ENCODE data around the gene STK32C.
"Not testable (repeated sequence)": the region's sequence is repeated elsewhere in the genome, so short reads cannot be mapped to it uniquely, and the experiment has no call there.

STK32C gene

DNA sequence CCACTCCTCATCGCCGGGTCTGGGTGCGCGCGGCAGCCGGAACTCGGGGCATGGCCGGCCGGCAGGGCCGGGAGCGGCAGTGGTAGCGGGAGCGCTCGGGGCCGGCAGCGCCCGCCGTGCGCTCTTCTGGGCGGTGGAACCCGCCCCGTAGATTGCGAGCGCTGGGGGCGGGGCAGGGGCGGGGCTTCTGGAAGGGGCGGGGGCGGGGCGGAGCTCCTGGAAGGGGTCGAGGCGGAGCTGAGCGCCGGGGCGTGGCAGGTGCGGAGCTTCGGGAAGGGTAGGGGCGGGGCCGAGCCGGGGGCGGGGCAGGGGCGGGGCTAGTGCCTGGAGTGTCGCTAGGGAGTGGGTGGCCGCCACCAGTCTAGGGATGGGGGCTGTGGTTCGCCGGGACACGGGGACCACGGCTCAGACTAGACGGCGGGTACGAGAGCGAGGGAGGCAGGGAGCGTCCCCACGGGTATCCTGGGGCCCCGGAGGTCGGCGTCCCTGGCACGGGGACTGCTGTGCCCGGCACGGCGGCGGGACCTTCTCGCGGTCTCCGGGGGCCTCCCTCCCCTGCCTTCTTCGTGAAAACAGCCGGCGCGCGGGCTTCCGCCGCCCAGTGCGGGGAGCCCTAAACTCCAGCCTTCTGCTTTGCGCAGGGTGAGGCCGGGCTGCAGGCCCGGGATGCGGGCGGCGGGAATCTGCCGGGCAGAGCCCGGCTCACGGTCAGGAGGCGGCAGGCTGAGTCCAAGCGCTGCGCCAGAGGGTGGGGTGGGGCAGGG, at the start of gene STK32C:
Gene STK32C (minus strand): TSS at position 128 of the 764 bp plus-strand sequence. CDS start 117 bp downstream, at position 11.
- no peak for DNase-seq (ENCODE audit: low read depth, low spot score)

DNA sequence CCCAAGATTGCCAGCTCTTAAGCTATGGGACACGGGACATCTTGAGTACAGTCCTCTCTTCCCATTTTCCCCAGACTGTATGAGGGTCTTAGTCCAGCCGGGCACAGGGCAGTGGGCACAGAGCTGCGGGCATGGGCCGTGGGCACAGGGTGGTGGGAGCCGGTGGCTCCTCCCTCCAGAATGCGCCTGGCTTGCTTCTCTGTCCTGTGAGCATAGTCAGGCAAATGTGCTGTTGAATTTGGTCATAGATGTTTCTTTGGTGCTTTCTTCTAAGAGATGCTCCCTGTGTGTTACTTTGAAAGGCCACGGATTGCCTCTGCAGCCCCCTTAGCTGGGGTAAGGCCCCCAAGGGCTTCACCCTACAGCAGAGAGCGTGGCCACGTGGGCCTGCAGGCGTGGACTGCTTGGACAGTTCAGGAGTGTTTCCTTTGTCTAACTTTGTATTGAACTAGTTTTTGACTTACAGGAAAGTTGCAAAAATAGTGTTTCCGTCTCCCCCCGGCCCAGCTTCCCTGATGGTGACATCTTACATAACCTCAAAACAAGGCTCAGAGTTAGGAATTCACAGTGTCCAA, 49.0 kb upstream of the STK32C start:
- DNase-seq (ENCODE audit: low read depth, low spot score): no peak

DNA sequence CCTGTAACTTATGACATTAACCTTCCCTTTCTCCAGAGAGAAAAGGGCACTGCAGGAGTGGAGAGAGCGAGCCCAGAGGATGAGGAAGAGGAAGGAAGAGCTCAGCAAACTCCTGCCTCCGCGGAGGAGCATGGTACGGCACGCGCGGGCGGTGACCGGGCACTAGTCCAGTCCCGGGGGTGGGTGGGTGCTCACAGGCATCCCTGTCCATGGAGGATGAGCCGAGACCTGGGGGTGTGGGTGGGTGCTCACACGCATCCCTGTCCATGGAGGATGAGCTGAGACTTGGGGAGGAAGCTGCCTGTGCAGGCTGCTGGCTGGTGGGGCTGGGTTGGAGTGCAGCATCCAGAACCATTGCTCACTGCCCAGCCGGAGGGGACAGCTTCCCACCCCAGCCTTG, 48.0 kb upstream of the STK32C start:
- no peak for DNase-seq (ENCODE audit: low read depth, low spot score)

DNA sequence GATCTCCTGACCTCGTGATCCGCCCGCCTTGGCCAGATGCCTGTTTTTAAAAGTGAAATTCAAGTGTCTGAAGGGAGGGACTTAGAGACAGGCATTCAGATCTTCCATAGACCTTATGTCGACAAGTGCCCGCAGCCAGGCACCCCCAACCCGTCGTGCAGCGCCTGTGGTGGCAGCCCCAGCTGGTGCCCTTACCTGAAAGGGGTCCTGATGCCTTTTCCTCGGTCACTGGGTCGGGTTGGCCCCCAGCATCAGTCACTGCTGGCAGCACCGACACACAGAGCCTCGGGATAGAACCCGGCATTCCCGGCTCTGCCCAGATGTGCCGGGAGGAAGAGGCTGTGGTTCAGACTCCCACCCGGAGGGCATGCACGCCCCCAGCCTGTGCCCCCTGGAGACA, 47.5 kb upstream of the STK32C start:
- no peak for DNase-seq (ENCODE audit: low read depth, low spot score)

DNA sequence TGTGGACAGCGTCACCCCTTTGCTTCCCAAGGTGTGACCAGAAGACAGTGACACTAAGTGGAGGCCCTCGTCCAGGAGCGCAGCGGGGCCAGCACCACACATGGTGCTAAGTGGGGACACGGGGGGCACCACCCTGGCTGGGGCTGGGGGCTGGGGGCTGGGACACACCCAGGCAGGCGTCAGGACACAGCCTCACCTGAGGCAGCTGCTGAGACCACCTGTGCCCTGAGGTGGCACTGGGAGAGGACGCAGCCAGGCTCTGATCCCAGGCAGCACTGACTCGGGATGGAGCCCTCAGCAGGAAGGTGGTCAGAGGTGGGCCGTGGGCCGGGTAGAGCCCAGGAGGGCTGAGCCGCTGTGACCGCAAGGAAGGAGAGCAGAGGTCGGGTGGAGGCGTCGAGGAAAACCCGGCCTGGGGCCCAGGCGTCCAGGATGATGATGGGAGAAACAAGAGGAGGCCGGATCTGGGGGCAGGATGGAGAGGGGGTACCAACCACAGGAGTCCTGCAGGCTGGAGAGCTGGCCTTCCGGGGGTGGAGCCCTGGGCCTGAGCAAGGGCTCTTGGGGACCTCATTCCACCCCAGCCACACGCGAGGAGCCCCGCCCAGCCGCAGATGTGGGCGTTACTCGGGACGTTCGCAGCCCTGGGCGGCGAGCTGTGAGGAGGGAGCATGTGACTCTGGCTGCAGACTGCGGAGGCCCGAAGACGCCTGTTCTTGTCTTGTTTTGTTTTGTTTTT, 46.8 kb upstream of the STK32C start:
- no peak for DNase-seq (ENCODE audit: low read depth, low spot score)

DNA sequence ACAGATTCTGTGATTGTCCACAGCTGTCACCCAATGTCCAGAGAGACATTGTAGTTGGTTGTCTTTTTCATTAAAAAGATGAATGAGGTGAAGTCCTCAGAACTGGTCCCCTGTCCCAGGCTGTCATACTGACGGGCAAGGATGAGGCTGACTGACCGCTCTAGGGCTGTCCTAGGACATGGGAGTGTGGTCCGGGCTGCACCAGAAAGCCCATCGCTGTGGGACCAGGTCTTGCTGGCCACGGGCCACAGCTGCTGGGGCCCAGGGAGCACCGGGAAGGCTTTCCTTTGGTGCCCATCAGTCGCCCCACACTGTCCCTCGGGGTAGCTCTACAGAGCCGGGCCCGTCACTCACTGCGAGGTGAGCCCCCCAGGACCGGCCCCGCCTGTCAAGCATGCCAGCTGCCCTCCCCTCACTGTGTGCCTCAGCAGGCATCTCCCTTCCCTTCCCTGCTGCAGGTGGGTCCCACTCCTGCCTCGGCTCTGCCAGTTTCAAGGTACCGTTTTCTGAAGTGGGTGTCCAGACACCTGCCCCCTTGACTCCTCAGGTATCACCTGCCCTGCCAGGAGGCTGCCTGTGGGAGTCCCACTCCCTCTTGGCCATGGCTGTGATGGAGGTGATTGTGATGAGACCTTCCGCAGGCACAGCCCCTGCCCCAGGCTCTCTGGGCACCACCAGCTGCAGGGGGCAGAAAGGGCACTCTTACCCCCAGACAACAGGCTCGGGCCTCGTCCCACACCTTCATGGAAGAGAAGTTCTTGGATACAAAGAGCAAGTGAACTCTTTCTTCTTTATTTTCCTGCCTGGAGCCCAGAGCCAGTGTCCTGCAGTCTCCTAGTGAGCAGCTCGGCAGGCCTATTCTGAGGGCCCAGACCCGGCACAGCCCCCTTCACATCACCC, 46.0 kb upstream of the STK32C start:
- no peak for DNase-seq (ENCODE audit: low read depth, low spot score)

DNA sequence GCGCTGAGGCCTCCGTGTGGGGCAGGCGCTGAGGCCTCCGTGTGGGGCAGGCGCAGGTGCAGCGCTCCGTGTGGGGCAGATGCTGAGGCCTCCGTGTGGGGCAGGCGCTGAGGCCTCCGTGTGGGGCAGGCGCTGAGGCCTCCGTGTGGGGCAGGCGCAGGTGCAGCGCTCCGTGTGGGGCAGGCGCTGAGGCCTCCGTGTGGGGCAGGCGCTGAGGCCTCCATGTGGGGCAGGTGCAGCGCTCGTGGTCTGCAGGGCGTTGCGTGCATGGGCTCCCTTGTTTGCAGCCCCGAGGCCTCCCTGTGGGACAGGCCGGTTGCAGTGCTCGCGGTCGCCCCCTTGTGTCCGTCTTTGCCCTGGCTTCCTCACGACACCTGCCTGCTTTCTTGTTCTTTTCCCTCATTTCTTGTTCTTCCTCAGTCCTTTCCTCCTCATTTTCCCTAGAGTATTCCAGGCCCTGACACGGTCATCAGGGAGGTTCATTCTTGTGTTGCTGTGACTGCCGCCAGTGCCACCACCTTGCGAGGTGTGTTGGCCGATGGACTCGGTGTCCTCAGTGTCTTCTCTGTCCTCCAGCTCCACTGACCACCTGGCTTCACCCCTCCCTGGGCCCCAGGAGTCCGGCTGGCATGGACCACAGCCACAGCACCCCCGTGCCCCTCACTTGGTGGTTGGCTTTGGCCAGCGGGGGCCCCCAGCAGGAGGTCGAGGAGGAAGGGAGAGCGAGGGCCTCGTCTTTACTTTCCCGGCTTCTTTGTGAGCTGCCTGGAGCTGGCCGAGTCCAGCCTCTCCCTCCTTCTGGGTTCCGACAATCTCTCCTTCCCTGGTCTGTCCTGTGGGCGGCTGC, 44.9 kb upstream of the STK32C start:
- DNase-seq (ENCODE audit: low read depth, low spot score): not testable (repeated sequence)

DNA sequence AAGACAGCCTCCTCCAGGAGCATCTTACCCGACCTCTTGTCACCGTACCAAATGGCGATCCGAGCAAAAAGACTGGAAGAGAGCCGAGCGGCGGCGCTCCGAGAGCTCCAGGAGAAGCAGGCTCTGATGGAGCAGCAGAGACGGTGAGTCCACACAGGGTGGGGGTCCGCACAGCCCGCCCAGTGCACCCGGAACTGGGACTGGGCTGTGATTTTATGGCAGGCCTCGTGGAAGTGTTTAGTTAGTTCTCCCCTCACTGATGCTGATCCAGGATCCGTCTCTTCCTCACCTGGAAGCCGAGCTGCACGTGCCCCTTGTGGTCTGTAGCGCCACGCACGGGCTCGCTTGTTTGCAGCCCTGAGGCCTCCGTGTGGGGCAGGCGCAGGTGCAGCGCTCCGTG, 43.9 kb upstream of the STK32C start:
- no peak for DNase-seq (ENCODE audit: low read depth, low spot score)

DNA sequence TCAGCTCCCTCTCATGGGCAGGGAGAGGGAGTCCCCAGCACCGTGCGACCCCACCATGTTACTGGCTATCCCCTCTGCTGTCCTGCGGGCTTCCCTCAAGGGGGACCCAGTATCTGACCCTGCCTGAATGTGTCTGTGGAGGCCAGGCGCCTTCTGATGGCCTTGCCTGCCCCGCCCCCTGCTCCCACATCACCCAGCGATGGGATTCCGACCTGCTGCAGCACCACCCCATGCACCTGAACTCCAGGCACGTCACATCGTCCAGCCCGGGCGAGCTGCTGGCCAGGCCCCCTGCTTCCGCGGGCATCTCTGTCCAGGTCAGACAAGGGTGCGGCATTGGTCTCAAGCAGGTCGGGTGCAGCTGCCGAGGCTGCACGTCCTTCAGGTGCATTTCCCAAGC, 43.2 kb upstream of the STK32C start:
- no peak for DNase-seq (ENCODE audit: low read depth, low spot score)

DNA sequence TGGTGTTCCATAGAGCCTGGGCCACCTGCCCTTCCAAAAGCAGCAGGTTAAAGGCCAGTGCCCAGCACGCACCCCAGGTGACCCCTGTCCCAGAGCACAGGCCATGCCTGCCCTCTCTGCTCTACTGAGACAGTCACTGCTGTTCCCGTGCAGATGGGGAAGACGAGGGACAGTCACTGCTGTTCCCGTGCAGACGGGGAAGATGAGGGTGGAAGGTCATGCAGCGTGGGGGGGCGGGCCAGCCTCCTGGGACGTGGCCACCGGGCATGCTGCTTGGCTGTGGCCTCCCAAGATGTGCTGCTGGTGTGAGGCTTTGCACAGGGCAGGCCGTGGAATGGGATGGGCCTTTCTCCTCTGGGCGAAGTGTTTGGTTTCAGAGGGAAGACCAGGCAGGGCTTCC, 42.6 kb upstream of the STK32C start:
- no peak for DNase-seq (ENCODE audit: low read depth, low spot score)

DNA sequence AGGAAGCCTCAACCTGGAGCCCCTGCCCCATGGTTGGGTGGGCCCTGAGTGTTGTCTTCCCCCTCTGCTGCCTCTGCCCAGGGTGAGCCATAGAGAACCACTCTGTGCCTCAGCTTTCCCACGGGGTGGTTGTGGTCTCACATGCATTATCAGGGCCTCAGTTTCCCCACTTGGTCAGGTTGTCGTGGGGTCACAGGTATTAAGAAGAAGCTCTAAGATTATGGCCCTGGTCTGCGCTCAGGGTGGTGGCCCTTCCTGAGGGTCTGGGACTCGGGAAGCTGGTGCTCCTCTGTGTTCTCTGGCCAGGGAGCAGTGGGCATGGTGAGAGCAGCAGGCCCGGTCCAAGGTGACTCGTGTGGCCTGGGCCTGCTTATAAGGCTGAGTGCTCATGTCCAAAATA, 42.0 kb upstream of the STK32C start:
- DNase-seq (ENCODE audit: low read depth, low spot score): no peak

DNA sequence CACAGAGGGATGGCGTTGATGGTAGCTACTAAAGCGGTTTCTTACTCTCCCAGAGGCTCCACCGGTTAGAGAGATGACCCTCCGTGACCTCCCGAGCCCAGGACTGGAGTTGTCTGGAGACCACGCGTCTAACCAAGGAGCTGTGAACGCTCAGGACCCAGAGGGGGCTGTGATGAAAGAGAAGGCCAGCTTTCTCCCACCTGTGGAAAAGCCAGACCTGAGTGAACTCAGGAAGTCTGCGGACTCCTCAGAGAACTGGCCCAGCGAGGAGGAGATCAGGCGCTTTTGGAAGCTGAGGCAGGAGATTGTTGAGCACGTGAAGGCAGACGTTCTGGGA, 40.1 kb upstream of the STK32C start:
- no peak for DNase-seq (ENCODE audit: low read depth, low spot score)

DNA sequence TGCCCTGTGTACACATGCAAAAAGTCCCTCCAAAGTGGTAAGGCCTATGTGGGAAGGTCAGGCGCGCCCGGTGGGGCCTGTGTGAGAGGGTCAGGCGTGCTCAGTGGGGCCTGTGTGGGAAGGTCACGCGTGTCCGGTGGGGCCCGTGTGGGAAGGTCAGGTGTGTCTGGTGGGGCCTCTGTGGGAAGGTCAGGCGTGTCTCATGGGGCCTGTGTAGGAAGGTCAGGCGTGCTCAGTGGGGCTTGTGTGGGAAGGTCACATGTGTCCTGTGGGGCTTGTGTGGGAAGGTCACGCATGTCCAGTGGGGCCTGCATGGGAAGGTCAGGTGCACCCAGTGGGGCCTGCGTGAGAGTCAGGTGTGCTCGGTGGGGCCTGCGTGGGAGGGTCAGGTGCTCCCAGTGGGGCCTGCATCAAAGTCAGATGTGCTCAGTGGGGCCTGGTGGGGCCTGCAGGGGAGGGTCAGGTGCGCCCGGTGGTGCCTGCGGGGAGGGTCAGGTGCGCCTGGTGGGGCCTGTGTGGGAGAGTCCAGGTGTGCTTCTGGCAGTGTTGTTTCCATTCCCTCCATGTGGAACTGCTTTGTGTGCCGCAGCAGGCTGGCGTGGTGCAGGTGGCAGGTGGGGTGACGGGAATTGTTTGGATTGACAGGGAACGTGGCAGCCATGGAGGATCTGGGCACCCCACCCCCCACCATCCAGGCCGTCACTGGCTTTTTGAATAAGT, 39.6 kb upstream of the STK32C start:
- DNase-seq (ENCODE audit: low read depth, low spot score): no peak

DNA sequence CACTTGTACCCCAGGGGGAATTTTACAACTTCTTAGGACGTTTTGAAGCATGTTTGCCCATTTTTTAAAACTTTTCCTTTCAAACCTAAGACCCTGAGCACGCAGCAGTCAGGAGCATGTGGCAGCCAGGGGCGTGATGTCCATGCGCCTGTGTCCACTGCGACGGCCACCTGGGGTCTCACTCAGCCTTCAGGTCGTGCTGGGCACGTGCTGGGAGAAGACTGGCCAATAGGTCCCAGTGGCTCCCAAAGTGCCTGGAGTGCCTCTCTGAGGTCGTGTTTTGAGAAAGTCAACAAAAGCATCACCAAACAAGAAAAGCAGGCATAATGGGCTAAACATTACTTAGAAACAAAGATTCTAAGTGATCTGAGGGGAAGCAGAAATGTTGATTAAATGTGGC, 39.1 kb upstream of the STK32C start:
- no peak for DNase-seq (ENCODE audit: low read depth, low spot score)

DNA sequence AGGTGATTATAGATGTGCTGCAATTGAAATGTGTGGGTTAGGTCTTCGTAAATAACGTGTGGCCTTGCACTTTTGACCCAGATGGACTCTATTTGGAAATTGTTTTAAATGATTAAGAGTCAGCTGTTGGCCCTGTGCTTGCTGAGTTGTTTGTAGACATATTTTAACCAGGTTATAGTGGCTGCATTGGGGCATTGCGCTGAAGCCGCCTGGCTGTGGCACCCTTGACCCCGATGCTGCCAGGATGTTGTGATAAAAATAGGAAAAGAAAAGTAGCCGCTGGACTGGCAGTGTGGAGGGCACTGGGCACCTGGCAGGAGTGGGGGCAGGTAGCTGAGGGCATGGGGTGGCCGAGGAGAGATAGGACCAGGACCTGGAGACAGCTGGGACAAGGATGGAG, 37.6 kb upstream of the STK32C start:
- DNase-seq (ENCODE audit: low read depth, low spot score): no peak

DNA sequence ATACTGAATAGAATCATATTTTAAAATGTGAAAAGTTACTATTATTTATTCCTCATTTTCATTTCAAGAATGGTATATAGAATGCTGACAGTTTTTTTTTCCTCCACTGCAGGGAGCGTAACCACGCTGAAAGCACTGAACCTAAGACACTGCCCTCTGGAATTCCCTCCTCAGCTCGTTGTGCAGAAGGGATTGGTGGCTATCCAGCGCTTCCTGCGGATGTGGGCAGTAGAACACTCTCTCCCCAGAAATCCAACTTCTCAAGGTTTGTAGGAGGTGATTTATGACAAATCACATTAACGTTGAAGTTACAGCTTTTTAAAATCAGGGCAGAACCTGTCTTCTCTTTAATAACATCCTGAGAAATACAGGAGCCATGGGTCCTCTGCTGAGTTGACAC, 36.6 kb upstream of the STK32C start:
- DNase-seq (ENCODE audit: low read depth, low spot score): no peak

DNA sequence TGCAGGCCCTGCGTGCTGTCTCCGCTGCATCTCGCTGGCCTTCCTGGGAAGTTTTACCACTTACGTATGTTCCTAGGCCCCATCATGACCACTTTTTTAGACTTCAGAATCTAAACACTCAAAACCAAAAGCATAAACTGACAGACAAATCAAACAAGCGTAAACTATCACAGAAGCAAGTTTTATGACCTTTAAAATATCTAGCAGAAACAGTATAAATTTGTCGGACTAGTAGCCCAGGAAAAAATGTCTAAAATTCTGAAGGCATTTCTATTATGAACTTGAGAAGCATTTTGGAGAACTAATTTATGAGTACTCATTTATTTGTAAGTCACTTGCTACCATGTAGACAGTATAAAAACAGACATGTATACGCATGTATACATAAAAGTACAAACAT, 34.8 kb upstream of the STK32C start:
- DNase-seq (ENCODE audit: low read depth, low spot score): no peak

DNA sequence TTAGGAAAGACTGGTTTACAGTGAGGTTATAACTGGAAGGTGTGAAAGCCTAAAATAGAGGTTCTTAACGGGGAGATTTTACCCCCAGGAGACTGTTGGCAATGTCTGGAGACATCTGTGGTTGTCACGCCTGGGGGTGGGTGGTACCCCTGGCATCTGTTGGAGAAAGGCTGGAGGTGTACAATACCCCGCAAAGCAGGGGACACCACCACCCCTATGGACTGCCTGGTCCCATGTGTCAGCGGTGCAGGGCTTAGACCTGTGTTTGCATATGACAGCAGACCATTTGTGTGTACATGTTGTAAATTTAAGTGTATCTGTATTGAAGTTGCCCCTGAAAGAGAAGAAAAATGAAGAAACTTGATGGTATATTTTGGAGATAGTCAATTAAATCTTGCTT, 34.0 kb upstream of the STK32C start:
- no peak for DNase-seq (ENCODE audit: low read depth, low spot score)

DNA sequence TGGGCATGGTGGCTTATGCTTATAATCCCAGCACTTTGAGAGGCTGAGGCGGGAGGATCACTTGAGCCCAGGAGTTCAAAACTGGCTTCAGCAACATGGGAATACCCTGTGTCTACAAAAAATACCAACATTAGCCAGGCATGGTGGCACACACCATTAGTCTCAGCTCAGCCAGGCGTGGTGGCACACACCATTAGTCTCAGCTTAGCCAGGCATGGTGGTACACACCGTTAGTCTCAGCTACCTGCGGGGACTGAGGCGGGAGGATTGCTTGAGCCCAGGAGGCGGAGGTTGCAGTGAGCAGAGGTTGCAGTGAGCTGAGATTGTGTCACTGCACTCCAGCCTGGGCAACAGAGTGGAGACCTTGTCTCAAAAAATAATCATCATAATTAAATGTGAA, 33.3 kb upstream of the STK32C start:
- no peak for DNase-seq (ENCODE audit: low read depth, low spot score)

DNA sequence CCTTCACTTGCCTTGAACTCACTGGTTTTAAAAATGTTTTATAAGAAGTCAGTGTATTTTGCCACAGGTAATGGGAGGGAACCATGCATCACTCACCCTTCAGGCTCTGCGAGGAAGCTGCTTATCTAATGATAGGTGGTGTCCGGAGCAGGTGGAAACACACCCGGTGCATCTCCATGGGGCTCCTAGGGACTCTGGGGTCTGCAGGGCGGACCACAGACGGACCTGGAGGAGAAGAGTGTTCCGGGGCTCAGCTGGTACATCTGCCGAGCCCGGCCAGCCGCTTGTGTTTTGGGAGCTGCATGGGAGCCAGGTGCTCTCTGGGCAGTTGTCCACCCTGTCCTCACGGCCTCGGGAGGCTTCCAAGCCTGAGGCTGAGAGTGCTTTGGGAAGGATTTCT, 31.5 kb upstream of the STK32C start:
- DNase-seq (ENCODE audit: low read depth, low spot score): no peak

All from iPS DF 19.7 (cell line).